ENCODE data around the gene ZNF576. TPM values are rescaled to one million over a fixed set of nuclear protein-coding genes. Genes with fewer than 3 reads are reported as not detected.
"Not testable (repeated sequence)": the region's sequence is repeated elsewhere in the genome, so short reads cannot be mapped to it uniquely, and the experiment has no call there.

ZNF576 gene
- total and polyA plus RNA-seq, 2 of the 13 experiments (the other 11 are each of a cell fraction or from before 2014, with no cell fraction given) = 7.2 to 9.6 TPM

DNA sequence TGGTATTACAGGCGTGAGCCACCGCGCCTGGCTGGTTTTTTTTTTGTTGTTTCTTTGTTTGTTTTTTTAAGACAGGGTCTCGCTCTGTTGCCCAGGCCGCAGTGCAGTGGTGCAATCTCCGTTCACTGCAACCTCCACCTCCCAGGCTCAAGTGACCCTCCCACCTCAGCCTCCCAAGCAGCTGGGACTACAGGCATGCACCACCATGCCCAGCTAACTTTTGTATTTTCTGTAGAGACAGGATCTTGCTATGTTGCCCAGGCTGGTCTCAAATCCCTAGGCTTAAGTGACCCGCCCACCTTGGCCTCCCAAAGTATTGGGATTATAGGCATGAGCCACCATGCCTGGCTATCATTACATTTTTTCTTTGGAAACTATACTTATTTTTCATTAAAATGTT, 53.9 kb downstream of the ZNF576 start:
- ATAC-seq; H3K4me3 ChIP-seq (replicated peaks in 1 of 3; ENCODE audit: insufficient read depth in 1 of 3, low read depth in 2 of 3, low read length in 3 of 3); H3K36me3 ChIP-seq (replicated peaks in 1 of 2; ENCODE audit: control insufficient read depth in 1 of 2, insufficient read depth in 2 of 2, low read length in 2 of 2); H3K4me2 ChIP-seq (ENCODE audit: low read depth, low read length); intact Hi-C loops (cut with micrococcal nuclease; ENCODE audit: unreplicated experiment); H4K20me1 ChIP-seq (ENCODE audit: insufficient read depth, low read length); H3K27ac ChIP-seq (ENCODE audit: extremely low read length, insufficient read depth, low read length); H2AFZ ChIP-seq (ENCODE audit: low read length); DNase-seq (ENCODE audit: low spot score); BruUV-seq (replicated peaks); POLR2A ChIA-PET; FAIRE-seq; H3K9me3 ChIP-seq (ENCODE audit: low read length); H3K27me3 ChIP-seq (ENCODE audit: control insufficient read depth in 1 of 2, insufficient read depth in 2 of 2, low read length in 2 of 2); H3K4me1 ChIP-seq (ENCODE audit: insufficient read depth, low read length); H3K79me2 ChIP-seq (ENCODE audit: insufficient read depth, low read length); H3K9ac ChIP-seq (ENCODE audit: insufficient read depth, low read depth, low read length): not testable (repeated sequence)
- CTCF ChIA-PET (ENCODE audit: low intra/inter-chr PET ratio, low total read pairs) = interaction anchor here (0.8 kb wide), 1 partner anchor 95 kb away, joined by 3 read pairs; no protein-coding TSS in a partner anchor
- TF ChIP-seq ZNF121 (CRISPR knock-in tag; IDR thresholded peaks at IDR 0.05) = peak; percentile 59
- in situ Hi-C loops (cut with HindIII; ENCODE audit: extremely low pct_ligation_motif_present, low pct_unique_long_range_greater_than_20kb) = loop anchor here (5.0 kb wide), 2 partner anchors 53 to 93 kb away; partner anchors contain the start of genes IRGQ and ZNF576
- WGBS (ENCODE audit: low lambda C conversion rate) = 98% methylated on average over 7 of the region's 7 CpGs

Other genes with a start within 250 kb of the ZNF576 start
- not detected in 2 replicates for gene CD177, start 242.9 kb upstream of the ZNF576 start, total RNA-seq (2016; rRNA removed; fragmentation: Illumina TruSeq; extraction: Trizol)
- not detected in 2 replicates for gene CD177, start 242.9 kb upstream of the ZNF576 start, polyA plus RNA-seq (2011; rRNA removed)
- not detected in 2 replicates for gene TEX101, start 181.7 kb upstream of the ZNF576 start, total RNA-seq (2016; rRNA removed; fragmentation: Illumina TruSeq; extraction: Trizol)
- not detected in 2 replicates for gene TEX101, start 181.7 kb upstream of the ZNF576 start, polyA plus RNA-seq (2011; rRNA removed)
- 0.15 and 0.51 TPM in 2 replicates for gene LYPD3, start 131.0 kb upstream of the ZNF576 start, total RNA-seq (2016; rRNA removed; fragmentation: Illumina TruSeq; extraction: Trizol)
- gene LYPD3, start 131.0 kb upstream of the ZNF576 start, polyA plus RNA-seq (2011; rRNA removed) = 1.5 and 2.6 TPM in 2 replicates
- gene PHLDB3, start 91.8 kb upstream of the ZNF576 start, total RNA-seq (2016; rRNA removed; fragmentation: Illumina TruSeq; extraction: Trizol) = 9.0 and 14.5 TPM in 2 replicates
- gene PHLDB3, start 91.8 kb upstream of the ZNF576 start, polyA plus RNA-seq (2011; rRNA removed) = 11.3 and 14.2 TPM in 2 replicates
- 25.9 and 32.5 TPM in 2 replicates for gene ETHE1, start 69.4 kb upstream of the ZNF576 start, total RNA-seq (2016; rRNA removed; fragmentation: Illumina TruSeq; extraction: Trizol)
- gene ETHE1, start 69.4 kb upstream of the ZNF576 start, polyA plus RNA-seq (2011; rRNA removed) = 58.4 and 67.9 TPM in 2 replicates
- gene ZNF575, start 63.4 kb upstream of the ZNF576 start, total RNA-seq (2016; rRNA removed; fragmentation: Illumina TruSeq; extraction: Trizol) = 0.27 TPM in 1 of 2 replicates, not detected in the other
- 0.17 TPM in 2 replicates for gene ZNF575, start 63.4 kb upstream of the ZNF576 start, polyA plus RNA-seq (2011; rRNA removed)
- 21.8 and 26.3 TPM in 2 replicates for gene XRCC1, start 21.1 kb upstream of the ZNF576 start, total RNA-seq (2016; rRNA removed; fragmentation: Illumina TruSeq; extraction: Trizol)
- 24.7 and 28.7 TPM in 2 replicates for gene XRCC1, start 21.1 kb upstream of the ZNF576 start, polyA plus RNA-seq (2011; rRNA removed)
- gene PINLYP, start 20.8 kb upstream of the ZNF576 start, total RNA-seq (2016; rRNA removed; fragmentation: Illumina TruSeq; extraction: Trizol) = 0.24 TPM in 1 of 2 replicates, not detected in the other
- 0.20 and 0.21 TPM in 2 replicates for gene PINLYP, start 20.8 kb upstream of the ZNF576 start, polyA plus RNA-seq (2011; rRNA removed)
- 12.4 and 16.5 TPM in 2 replicates for gene IRGQ, start 461 bp upstream of the ZNF576 start, total RNA-seq (2016; rRNA removed; fragmentation: Illumina TruSeq; extraction: Trizol)
- 11.4 and 11.6 TPM in 2 replicates for gene IRGQ, start 461 bp upstream of the ZNF576 start, polyA plus RNA-seq (2011; rRNA removed)
- 0.11 TPM in 1 of 2 replicates, not detected in the other for gene SRRM5, start 15.5 kb downstream of the ZNF576 start, total RNA-seq (2016; rRNA removed; fragmentation: Illumina TruSeq; extraction: Trizol)
- gene SRRM5, start 15.5 kb downstream of the ZNF576 start, polyA plus RNA-seq (2011; rRNA removed) = 0.16 TPM in 2 replicates
- 24.0 and 26.9 TPM in 2 replicates for gene ZNF428, start 23.0 kb downstream of the ZNF576 start, total RNA-seq (2016; rRNA removed; fragmentation: Illumina TruSeq; extraction: Trizol)
- gene ZNF428, start 23.0 kb downstream of the ZNF576 start, polyA plus RNA-seq (2011; rRNA removed) = 10.4 and 11.5 TPM in 2 replicates
- 6.4 and 16.0 TPM in 2 replicates for gene CADM4, start 43.3 kb downstream of the ZNF576 start, total RNA-seq (2016; rRNA removed; fragmentation: Illumina TruSeq; extraction: Trizol)
- gene CADM4, start 43.3 kb downstream of the ZNF576 start, polyA plus RNA-seq (2011; rRNA removed) = 8.5 and 15.4 TPM in 2 replicates
- gene PLAUR, start 73.6 kb downstream of the ZNF576 start, total RNA-seq (2016; rRNA removed; fragmentation: Illumina TruSeq; extraction: Trizol) = 2.2 and 2.5 TPM in 2 replicates
- gene PLAUR, start 73.6 kb downstream of the ZNF576 start, polyA plus RNA-seq (2011; rRNA removed) = 2.9 and 3.9 TPM in 2 replicates
- not detected in 2 replicates for gene IRGC, start 119.5 kb downstream of the ZNF576 start, total RNA-seq (2016; rRNA removed; fragmentation: Illumina TruSeq; extraction: Trizol)
- gene IRGC, start 119.5 kb downstream of the ZNF576 start, polyA plus RNA-seq (2011; rRNA removed) = not detected in 2 replicates
- gene SMG9, start 158.4 kb downstream of the ZNF576 start, total RNA-seq (2016; rRNA removed; fragmentation: Illumina TruSeq; extraction: Trizol) = 9.6 and 18.7 TPM in 2 replicates
- gene SMG9, start 158.4 kb downstream of the ZNF576 start, polyA plus RNA-seq (2011; rRNA removed) = 16.1 and 16.7 TPM in 2 replicates
- 0.13 TPM in 1 of 2 replicates, not detected in the other for gene KCNN4, start 184.4 kb downstream of the ZNF576 start, total RNA-seq (2016; rRNA removed; fragmentation: Illumina TruSeq; extraction: Trizol)
- 0.25 and 0.60 TPM in 2 replicates for gene KCNN4, start 184.4 kb downstream of the ZNF576 start, polyA plus RNA-seq (2011; rRNA removed)
- gene LYPD5, start 205.9 kb downstream of the ZNF576 start, total RNA-seq (2016; rRNA removed; fragmentation: Illumina TruSeq; extraction: Trizol) = not detected in 2 replicates
- gene LYPD5, start 205.9 kb downstream of the ZNF576 start, polyA plus RNA-seq (2011; rRNA removed) = not detected in 2 replicates
- gene ZNF283, start 230.7 kb downstream of the ZNF576 start, total RNA-seq (2016; rRNA removed; fragmentation: Illumina TruSeq; extraction: Trizol) = 11.1 and 13.2 TPM in 2 replicates
- 1.7 and 2.0 TPM in 2 replicates for gene ZNF283, start 230.7 kb downstream of the ZNF576 start, polyA plus RNA-seq (2011; rRNA removed)